Measurements from ENCODE around the gene TEK. TPM values are rescaled to one million over a fixed set of nuclear protein-coding genes. Genes with fewer than 3 reads are reported as not detected.

Gene TEK
- total RNA-seq (not detected in 2 replicates), polyA plus RNA-seq (not detected in 2 replicates), polyA minus RNA-seq (not detected in 2 replicates)
- 0.26 TPM for total RNA-seq (2013)

DNA sequence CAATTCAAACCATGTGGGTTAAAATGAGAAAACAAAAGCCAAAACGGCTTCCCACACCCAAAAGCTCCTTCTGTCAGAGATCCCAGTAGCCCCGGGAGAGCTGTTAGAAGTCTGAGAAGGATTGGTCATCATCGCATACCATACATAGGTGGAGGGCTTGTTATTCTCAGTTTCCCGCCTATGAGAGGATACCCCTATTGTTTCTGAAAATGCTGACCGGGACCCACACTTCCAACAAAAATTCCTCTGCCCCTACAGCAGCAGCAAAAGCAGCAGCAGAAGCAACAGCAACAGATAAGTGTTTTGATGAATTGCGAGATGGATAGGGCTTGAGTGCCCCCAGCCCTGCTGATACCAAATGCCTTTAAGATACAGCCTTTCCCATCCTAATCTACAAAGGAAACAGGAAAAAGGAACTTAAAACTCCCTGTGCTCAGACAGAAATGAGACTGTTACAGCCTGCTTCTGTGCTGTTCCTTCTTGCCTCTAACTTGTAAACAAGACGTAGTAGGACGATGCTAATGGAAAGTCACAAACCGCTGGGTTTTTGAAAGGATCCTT lies at the start of gene TEK:
TEK (plus strand) TSS at position 245 of the 561 bp plus-strand sequence. CDS start 366 bp downstream, outside the sequence.
- no peaks in the 10 kb centered on the region for H3K36me3 ChIP-seq (replicated peaks in 1 of 2; ENCODE audit: control extremely low read depth in 1 of 2, control insufficient read depth in 1 of 2, extremely low read depth in 1 of 2, insufficient read depth in 2 of 2, low read length in 1 of 2)
- H3K27me3 ChIP-seq (replicated peaks in 1 of 4; ENCODE audit: control extremely low read depth in 1 of 4, control insufficient read depth in 3 of 4, insufficient read depth in 4 of 4, low read length in 3 of 4): no peaks in the 10 kb centered on the region
- H3K4me1 Mint-ChIP-seq: no peaks in the 10 kb centered on the region
- ChIA-PET POLR2A (no interaction called here), CTCF (no interaction called here)
- no peak for ATAC-seq (ENCODE audit: low read depth)
- H3K27me3 Mint-ChIP-seq: peaks cover 8% of the 10 kb centered on the region
- H3K9me3 ChIP-seq (ENCODE audit: control extremely low read depth in 1 of 3, control insufficient read depth in 2 of 3, insufficient read depth in 1 of 3, low read length in 2 of 3): no peaks in the 10 kb centered on the region
- no peak for DNase-seq
- no peaks in the 10 kb centered on the region for H3K9me3 Mint-ChIP-seq (ENCODE audit: insufficient read depth)
- 14% methylated on average over 3 of the region's 9 CpGs for WGBS (ENCODE audit: insufficient coverage)
- no peaks in the 10 kb centered on the region for H3K4me1 ChIP-seq (ENCODE audit: control insufficient read depth in 2 of 2, insufficient read depth in 2 of 2, low read length in 2 of 2)
- no peaks in the 10 kb centered on the region for H3K79me2 ChIP-seq (ENCODE audit: control insufficient read depth, insufficient read depth, low read length)
- H3K27ac Mint-ChIP-seq: no peak within 1 kb of the TSS
- H3K4me3 ChIP-seq (ENCODE audit: control extremely low read depth in 1 of 5, extremely low read depth in 1 of 5, insufficient read depth in 1 of 5, low read depth in 2 of 5, low read length in 4 of 5): no peak within 1 kb of the TSS
- TF ChIP-seq, protein P1, sequence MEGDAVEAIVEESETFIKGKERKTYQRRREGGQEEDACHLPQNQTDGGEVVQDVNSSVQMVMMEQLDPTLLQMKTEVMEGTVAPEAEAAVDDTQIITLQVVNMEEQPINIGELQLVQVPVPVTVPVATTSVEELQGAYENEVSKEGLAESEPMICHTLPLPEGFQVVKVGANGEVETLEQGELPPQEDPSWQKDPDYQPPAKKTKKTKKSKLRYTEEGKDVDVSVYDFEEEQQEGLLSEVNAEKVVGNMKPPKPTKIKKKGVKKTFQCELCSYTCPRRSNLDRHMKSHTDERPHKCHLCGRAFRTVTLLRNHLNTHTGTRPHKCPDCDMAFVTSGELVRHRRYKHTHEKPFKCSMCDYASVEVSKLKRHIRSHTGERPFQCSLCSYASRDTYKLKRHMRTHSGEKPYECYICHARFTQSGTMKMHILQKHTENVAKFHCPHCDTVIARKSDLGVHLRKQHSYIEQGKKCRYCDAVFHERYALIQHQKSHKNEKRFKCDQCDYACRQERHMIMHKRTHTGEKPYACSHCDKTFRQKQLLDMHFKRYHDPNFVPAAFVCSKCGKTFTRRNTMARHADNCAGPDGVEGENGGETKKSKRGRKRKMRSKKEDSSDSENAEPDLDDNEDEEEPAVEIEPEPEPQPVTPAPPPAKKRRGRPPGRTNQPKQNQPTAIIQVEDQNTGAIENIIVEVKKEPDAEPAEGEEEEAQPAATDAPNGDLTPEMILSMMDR (IDR thresholded peaks at IDR 0.05): no peak
- no peak for TF ChIP-seq EZH2 (IDR thresholded peaks at IDR 0.05; ENCODE audit: borderline replicate concordance, insufficient read depth, low read depth, low read length, poor library complexity, severe bottlenecking)
- no peaks in the 10 kb centered on the region for H4K20me1 ChIP-seq (ENCODE audit: control insufficient read depth, insufficient read depth, low read length, poor library complexity, severe bottlenecking)
- no peak within 1 kb of the TSS for H3K27ac ChIP-seq (ENCODE audit: low read length in 2 of 2)
- intact Hi-C loops (cut with micrococcal nuclease): no loop called here
- no peak within 1 kb of the TSS for H2AFZ ChIP-seq (ENCODE audit: insufficient read depth, low read depth, low read length, poor library complexity, severe bottlenecking)
- no peak within 1 kb of the TSS for H3K4me3 Mint-ChIP-seq
- no peak within 1 kb of the TSS for H3K4me2 ChIP-seq (replicated peaks; ENCODE audit: low read depth, low read length, poor library complexity, severe bottlenecking)
- no peak within 1 kb of the TSS for H3K9ac ChIP-seq (ENCODE audit: low read length)

DNA sequence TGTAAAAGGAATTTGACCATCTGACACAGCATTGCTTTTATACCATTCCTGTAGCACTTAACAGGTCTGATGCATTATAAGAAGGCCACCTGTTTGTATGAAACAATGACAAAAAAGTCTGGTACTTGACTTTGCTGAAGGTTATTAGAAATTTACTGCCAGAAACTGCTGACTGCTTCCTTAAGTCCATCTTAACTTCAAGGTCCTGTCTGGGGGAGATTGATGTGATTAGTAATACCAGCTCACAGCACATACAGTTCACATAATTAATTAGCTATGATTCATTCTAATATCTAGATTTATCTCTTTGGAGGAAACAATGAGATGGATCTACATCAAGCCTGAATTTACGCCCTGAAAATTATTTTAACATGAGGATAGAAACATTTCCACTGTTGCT lies 49.6 kb upstream of the TEK start:
- POLR2A ChIA-PET: no interaction called here
- no peaks in the 10 kb centered on the region for H3K27me3 Mint-ChIP-seq
- H3K4me3 ChIP-seq (ENCODE audit: control extremely low read depth in 1 of 5, extremely low read depth in 1 of 5, insufficient read depth in 1 of 5, low read depth in 2 of 5, low read length in 4 of 5): no peak overlapping the region

More for the DNA sequence above, 49.6 kb upstream of the TEK start:
- Mint-ChIP-seq H3K4me1 (no peaks in the 10 kb centered on the region), H3K27ac (no peak overlapping the region), H3K9me3 (ENCODE audit: insufficient read depth) (no peaks in the 10 kb centered on the region), H3K4me3 (no peak overlapping the region)
- intact Hi-C loops (cut with micrococcal nuclease): no loop called here
- ATAC-seq (ENCODE audit: low read depth) (no peak), DNase-seq (no peak)
- Histone ChIP-seq H3K4me2 (replicated peaks; ENCODE audit: low read depth, low read length, poor library complexity, severe bottlenecking) (no peak overlapping the region), H3K9me3 (ENCODE audit: control extremely low read depth in 1 of 3, control insufficient read depth in 2 of 3, insufficient read depth in 1 of 3, low read length in 2 of 3) (no peaks in the 10 kb centered on the region), H3K27ac (ENCODE audit: low read length in 2 of 2) (no peak overlapping the region), H3K9ac (ENCODE audit: low read length) (no peak overlapping the region), H3K4me1 (ENCODE audit: control insufficient read depth in 2 of 2, insufficient read depth in 2 of 2, low read length in 2 of 2) (no peaks in the 10 kb centered on the region), H2AFZ (ENCODE audit: insufficient read depth, low read depth, low read length, poor library complexity, severe bottlenecking) (no peak overlapping the region), H3K27me3 (replicated peaks in 1 of 4; ENCODE audit: control extremely low read depth in 1 of 4, control insufficient read depth in 3 of 4, insufficient read depth in 4 of 4, low read length in 3 of 4) (no peaks in the 10 kb centered on the region), H4K20me1 (ENCODE audit: control insufficient read depth, insufficient read depth, low read length, poor library complexity, severe bottlenecking) (no peaks in the 10 kb centered on the region), H3K79me2 (ENCODE audit: control insufficient read depth, insufficient read depth, low read length) (no peaks in the 10 kb centered on the region), H3K36me3 (replicated peaks in 1 of 2; ENCODE audit: control extremely low read depth in 1 of 2, control insufficient read depth in 1 of 2, extremely low read depth in 1 of 2, insufficient read depth in 2 of 2, low read length in 1 of 2) (no peaks in the 10 kb centered on the region)
- WGBS (ENCODE audit: insufficient coverage): no CpG with 5 or more reads among the region's 1 CpG
- no peak for TF ChIP-seq EZH2 (IDR thresholded peaks at IDR 0.05; ENCODE audit: borderline replicate concordance, insufficient read depth, low read depth, low read length, poor library complexity, severe bottlenecking)
- TF ChIP-seq, protein P1 (IDR thresholded peaks at IDR 0.05): no peak
- CTCF ChIA-PET: no interaction called here
